ENCODE data around the gene TXK. TPM values are rescaled to one million over a fixed set of nuclear protein-coding genes. Genes with fewer than 3 reads are reported as not detected.

Gene TXK
- total RNA-seq, 2 donors from 2014 or later, result 0.46 to 4.8 TPM

DNA sequence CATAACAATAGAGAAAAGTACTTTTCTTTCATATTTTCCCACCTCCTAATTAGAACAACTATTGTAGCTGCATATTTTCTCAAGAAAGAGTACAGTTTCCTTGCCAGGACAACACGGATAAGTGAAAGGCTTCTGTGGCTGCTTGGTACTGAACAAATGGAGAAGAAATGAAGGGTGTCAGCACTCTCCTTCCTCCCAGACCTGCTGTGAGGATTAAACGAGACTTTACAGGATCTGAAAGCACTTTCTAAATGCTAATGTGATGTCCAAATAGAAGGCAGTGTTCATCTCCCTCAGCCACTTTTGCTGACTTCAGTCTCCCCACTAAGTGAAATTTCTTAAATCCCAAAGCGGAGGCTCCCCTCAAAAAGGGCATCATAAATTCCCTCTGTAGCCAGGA, 103.6 kb downstream of the TXK start:
- Histone ChIP-seq H3K4me1 (replicated peaks) (no peaks in the 10 kb centered on the region), H3K9me3 (no peaks in the 10 kb centered on the region), H3K36me3 (no peaks in the 10 kb centered on the region), H3K27ac (no peak overlapping the region), H3K4me3 (no peak overlapping the region), H3K27me3 (replicated peaks; ENCODE audit: insufficient read depth) (no peaks in the 10 kb centered on the region)
- DNase-seq (ENCODE audit: low spot score), result no peak
- 64% methylated on average over 3 of the region's 3 CpGs for WGBS
- intact Hi-C loops (cut with DNase I), result no loop called here
- TF ChIP-seq POLR2AphosphoS5 (IDR thresholded peaks at IDR 0.05) (no peak), POLR2A (IDR thresholded peaks at IDR 0.05) (no peak)
- TF ChIP-seq, protein P1, sequence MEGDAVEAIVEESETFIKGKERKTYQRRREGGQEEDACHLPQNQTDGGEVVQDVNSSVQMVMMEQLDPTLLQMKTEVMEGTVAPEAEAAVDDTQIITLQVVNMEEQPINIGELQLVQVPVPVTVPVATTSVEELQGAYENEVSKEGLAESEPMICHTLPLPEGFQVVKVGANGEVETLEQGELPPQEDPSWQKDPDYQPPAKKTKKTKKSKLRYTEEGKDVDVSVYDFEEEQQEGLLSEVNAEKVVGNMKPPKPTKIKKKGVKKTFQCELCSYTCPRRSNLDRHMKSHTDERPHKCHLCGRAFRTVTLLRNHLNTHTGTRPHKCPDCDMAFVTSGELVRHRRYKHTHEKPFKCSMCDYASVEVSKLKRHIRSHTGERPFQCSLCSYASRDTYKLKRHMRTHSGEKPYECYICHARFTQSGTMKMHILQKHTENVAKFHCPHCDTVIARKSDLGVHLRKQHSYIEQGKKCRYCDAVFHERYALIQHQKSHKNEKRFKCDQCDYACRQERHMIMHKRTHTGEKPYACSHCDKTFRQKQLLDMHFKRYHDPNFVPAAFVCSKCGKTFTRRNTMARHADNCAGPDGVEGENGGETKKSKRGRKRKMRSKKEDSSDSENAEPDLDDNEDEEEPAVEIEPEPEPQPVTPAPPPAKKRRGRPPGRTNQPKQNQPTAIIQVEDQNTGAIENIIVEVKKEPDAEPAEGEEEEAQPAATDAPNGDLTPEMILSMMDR (IDR thresholded peaks at IDR 0.05), result no peak

GRCh38 chr4:48028696-48029095, 105.4 kb downstream of the TXK start:
- no peak overlapping the region for H3K27ac ChIP-seq
- DNase-seq (ENCODE audit: low spot score), result no peak
- no peaks in the 10 kb centered on the region for H3K27me3 ChIP-seq (replicated peaks; ENCODE audit: insufficient read depth)
- intact Hi-C loops (cut with DNase I), result no loop called here
- WGBS, result 48% methylated on average over 2 of the region's 2 CpGs
- no peaks in the 10 kb centered on the region for H3K36me3 ChIP-seq
- no peak overlapping the region for H3K4me3 ChIP-seq
- H3K4me1 ChIP-seq (replicated peaks), result no peaks in the 10 kb centered on the region
- H3K9me3 ChIP-seq, result no peaks in the 10 kb centered on the region
- TF ChIP-seq, protein P1 (IDR thresholded peaks at IDR 0.05), result no peak
- TF ChIP-seq POLR2A (IDR thresholded peaks at IDR 0.05), result no peak
- no peak for TF ChIP-seq POLR2AphosphoS5 (IDR thresholded peaks at IDR 0.05)

DNA sequence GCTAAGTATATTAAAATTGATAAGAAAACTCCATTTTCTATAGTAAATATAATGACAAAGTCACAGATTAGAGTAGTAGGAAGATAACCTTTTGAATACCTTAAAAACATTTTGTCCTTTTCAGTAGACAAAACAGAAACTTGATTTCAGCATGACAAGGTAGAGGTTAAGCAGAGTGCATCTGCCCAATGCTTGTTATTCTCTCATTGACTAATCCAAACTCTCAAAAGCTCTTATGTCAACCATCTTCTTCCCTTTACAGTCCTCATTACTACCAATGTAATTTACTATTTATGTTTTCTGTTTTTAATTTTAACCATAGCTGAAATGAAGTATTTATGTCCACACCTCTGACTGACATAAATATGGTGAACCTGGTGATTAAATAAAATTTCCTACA, 106.4 kb downstream of the TXK start:
- no peaks in the 10 kb centered on the region for H3K9me3 ChIP-seq
- no peak for DNase-seq (ENCODE audit: low spot score)
- no peaks in the 10 kb centered on the region for H3K4me1 ChIP-seq (replicated peaks)
- no peak overlapping the region for H3K27ac ChIP-seq
- no peaks in the 10 kb centered on the region for H3K27me3 ChIP-seq (replicated peaks; ENCODE audit: insufficient read depth)
- no peaks in the 10 kb centered on the region for H3K36me3 ChIP-seq
- no peak overlapping the region for H3K4me3 ChIP-seq
- intact Hi-C loops (cut with DNase I), result no loop called here
- TF ChIP-seq, protein P1 (IDR thresholded peaks at IDR 0.05), result no peak
- no peak for TF ChIP-seq POLR2A (IDR thresholded peaks at IDR 0.05)
- TF ChIP-seq POLR2AphosphoS5 (IDR thresholded peaks at IDR 0.05), result no peak

DNA sequence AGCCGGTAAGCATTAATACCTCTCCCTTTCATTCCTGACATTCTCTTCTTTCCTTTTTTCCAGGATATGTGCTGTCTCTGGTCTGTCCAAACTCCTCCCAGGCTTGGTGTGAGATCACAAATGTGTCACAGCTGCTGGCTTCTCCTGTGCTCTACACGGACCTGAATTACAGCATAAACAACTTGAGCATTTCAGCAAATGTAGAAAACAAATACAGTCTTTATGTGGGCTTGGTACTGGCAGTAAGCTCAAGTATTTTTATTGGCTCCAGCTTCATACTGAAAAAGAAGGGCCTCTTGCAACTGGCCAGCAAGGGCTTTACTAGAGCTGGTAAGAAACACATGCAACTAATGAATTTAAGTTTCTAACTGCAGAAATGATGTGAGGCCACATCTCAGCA, 109.0 kb downstream of the TXK start:
- Histone ChIP-seq H3K4me3 (no peak overlapping the region), H3K36me3 (no peaks in the 10 kb centered on the region), H3K9me3 (no peaks in the 10 kb centered on the region), H3K27me3 (replicated peaks; ENCODE audit: insufficient read depth) (no peaks in the 10 kb centered on the region), H3K4me1 (replicated peaks) (no peaks in the 10 kb centered on the region), H3K27ac (no peak overlapping the region)
- TF ChIP-seq, protein P1 (IDR thresholded peaks at IDR 0.05), result no peak
- TF ChIP-seq POLR2AphosphoS5 (IDR thresholded peaks at IDR 0.05) (peak; percentile 17), POLR2A (IDR thresholded peaks at IDR 0.05) (no peak)
- WGBS, result 12% methylated on average over 2 of the region's 2 CpGs
- intact Hi-C loops (cut with DNase I), result no loop called here
- DNase-seq (ENCODE audit: low spot score), result no peak

GRCh38 chr4:48024522-48024921, 109.5 kb downstream of the TXK start:
- Histone ChIP-seq H3K36me3 (no peaks in the 10 kb centered on the region), H3K27me3 (replicated peaks; ENCODE audit: insufficient read depth) (no peaks in the 10 kb centered on the region), H3K4me1 (replicated peaks) (no peaks in the 10 kb centered on the region), H3K27ac (no peak overlapping the region), H3K9me3 (no peaks in the 10 kb centered on the region), H3K4me3 (no peak overlapping the region)
- intact Hi-C loops (cut with DNase I), result no loop called here
- WGBS, result 50% methylated on average over 4 of the region's 4 CpGs
- TF ChIP-seq POLR2A (IDR thresholded peaks at IDR 0.05) (no peak), POLR2AphosphoS5 (IDR thresholded peaks at IDR 0.05) (no peak)
- TF ChIP-seq, protein P1 (IDR thresholded peaks at IDR 0.05), result no peak
- no peak for DNase-seq (ENCODE audit: low spot score)

Data from prostate gland (tissue), 2 donors.